ENCODE data around the gene ACTRT2. TPM values are rescaled to one million over a fixed set of nuclear protein-coding genes. Genes with fewer than 3 reads are reported as not detected.

ACTRT2 gene
- total and polyA plus RNA-seq, 12 donors, result not detected

DNA sequence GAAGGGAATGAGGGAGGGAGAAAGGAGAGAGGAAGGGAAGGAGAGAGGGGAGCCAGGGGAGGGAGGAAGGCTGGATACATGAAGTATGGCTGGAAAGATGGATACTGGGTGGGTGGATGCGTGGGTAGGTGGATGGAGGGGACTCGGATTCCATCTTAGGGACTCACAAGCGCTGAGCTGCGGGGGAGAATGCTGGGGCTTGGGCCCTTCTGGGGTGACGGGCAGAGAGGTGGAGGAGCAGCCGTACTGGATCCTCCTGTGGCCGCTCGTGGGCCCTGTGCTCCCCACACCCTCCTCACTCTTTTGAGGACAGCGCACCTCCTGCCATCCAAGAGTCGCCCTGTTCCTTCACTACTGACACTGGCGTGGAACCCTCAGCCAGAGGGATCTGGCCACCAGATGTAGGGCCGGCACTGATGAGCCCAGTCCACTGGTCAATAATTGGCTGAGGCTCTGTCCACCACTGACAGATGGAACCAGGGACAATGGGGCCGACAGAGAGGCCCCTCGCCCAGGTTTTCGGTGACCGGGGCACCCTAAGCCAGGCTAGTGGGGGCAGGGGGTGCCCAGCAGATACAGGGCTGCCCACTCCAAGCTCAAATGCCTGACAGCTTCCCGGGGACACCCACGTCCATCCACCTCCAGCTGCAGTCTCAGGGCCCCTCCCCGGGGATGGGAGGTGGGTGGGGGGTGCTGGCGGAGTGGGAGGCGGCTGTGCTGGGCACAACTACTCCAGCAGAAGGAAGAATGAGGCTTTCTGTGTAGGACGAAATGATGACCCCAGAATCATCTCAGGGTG is 4.4 kb upstream of the ACTRT2 start:
- H3K27ac ChIP-seq, result no peak overlapping the region
- no peak overlapping the region for H3K4me3 ChIP-seq
- peaks cover 16% of the 10 kb centered on the region for H3K27me3 ChIP-seq
- no peaks in the 10 kb centered on the region for H3K4me1 ChIP-seq (replicated peaks in 1 of 2)
- WGBS, 4 donors, result 69 to 83% (median 73%) methylated on average over 13 to 22 of the region's 22 CpGs
- H3K9me3 ChIP-seq (replicated peaks in 1 of 3), result no peaks in the 10 kb centered on the region
- TF ChIP-seq POLR2A (IDR thresholded peaks at IDR 0.05), result no peak
- no peak for TF ChIP-seq CTCF (IDR thresholded peaks at IDR 0.05)
- no peak for DNase-seq
- intact Hi-C loops (cut with DNase I), result loop anchor here in 1 of 2 donors (10.0 kb wide), 1 partner anchor 268 kb away; no protein-coding TSS in a partner anchor
- H3K36me3 ChIP-seq (replicated peaks in 1 of 2), result no peaks in the 10 kb centered on the region

DNA sequence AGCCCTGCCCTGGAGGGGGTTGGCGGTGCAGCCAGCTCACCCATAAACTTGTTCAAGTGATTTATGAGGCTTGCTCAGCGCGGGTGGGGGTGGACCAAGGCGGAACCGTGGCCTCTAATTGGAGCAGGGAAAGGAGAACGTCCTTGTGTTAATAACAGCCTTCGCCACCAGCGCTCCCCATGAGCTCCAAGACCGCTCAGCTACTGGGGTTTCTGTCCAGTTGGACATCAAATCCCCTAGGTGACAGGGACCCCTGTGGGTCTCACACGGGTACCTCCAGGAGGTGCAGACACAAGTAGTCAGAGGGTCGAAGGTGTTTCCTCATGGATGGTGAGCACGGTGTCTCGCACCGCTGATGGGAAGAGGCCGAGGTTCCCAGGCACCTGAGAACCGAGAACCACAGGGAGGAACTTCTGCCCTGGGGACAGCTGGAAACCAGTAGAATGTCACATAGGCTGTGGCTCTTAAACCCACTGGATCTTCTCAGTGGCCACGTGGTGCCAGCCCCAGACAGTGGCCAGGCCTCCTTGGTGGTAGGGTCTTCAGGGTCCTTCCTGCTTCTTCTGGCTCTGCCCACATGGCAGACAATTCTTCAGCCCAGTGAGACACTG is 3.7 kb upstream of the ACTRT2 start:
- no peak overlapping the region for H3K27ac ChIP-seq
- WGBS, 4 donors, result 69 to 70% (median 70%) methylated on average over 12 to 17 of the region's 17 CpGs
- H3K36me3 ChIP-seq (replicated peaks in 1 of 2), result no peaks in the 10 kb centered on the region
- intact Hi-C loops (cut with DNase I), result loop anchor here in 1 of 2 donors (10.0 kb wide), 1 partner anchor 267 kb away; no protein-coding TSS in a partner anchor
- DNase-seq, result no peak
- H3K27me3 ChIP-seq, result peaks cover 15% of the 10 kb centered on the region
- TF ChIP-seq CTCF (IDR thresholded peaks at IDR 0.05) (no peak), POLR2A (IDR thresholded peaks at IDR 0.05) (no peak)
- H3K4me1 ChIP-seq (replicated peaks in 1 of 2), result no peaks in the 10 kb centered on the region
- no peak overlapping the region for H3K4me3 ChIP-seq
- H3K9me3 ChIP-seq (replicated peaks in 1 of 3), result no peaks in the 10 kb centered on the region

DNA sequence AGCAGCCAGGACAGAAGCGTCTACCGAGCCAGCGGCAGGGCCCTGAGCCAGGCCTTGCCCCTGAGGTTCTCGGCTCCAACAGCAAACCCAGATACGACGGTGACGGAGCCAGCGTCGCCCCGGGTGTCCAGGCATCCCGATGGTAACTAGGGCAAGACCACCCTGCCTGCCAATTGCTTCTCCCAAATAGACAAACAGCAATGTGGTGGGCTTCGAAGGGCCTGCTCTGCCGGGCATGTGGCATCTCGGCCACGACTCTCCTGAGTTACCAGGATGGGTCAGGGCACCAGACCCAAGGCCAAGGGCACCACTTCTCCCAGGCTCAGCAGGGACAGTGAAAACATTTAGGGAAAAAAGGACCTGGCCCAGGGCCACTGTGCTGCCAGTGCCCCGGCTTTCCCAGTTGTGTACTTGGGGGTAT is 3.2 kb upstream of the ACTRT2 start:
- TF ChIP-seq CTCF (IDR thresholded peaks at IDR 0.05) (no peak), POLR2A (IDR thresholded peaks at IDR 0.05) (no peak)
- intact Hi-C loops (cut with DNase I), result loop anchor here in 1 of 2 donors (10.0 kb wide), 1 partner anchor 267 kb away; no protein-coding TSS in a partner anchor

GRCh38 chr1:3018576-3018975 is 2.7 kb upstream of the ACTRT2 start:
- 85 to 90% (median 88%) methylated on average over 15 to 16 of the region's 16 CpGs for WGBS, 4 donors
- H3K27me3 ChIP-seq, result peaks cover 9% of the 10 kb centered on the region
- no peak overlapping the region for H3K27ac ChIP-seq
- TF ChIP-seq CTCF (IDR thresholded peaks at IDR 0.05) (no peak), POLR2A (IDR thresholded peaks at IDR 0.05) (no peak)
- DNase-seq, result no peak
- no peaks in the 10 kb centered on the region for H3K9me3 ChIP-seq (replicated peaks in 1 of 3)
- H3K4me1 ChIP-seq (replicated peaks in 1 of 2), result no peaks in the 10 kb centered on the region
- no peaks in the 10 kb centered on the region for H3K36me3 ChIP-seq (replicated peaks in 1 of 2)
- intact Hi-C loops (cut with DNase I), result loop anchor here in 1 of 2 donors (10.0 kb wide), 1 partner anchor 266 kb away; no protein-coding TSS in a partner anchor
- no peak overlapping the region for H3K4me3 ChIP-seq

More for the DNA sequence above, 3.2 kb upstream of the ACTRT2 start:
- peaks cover 10% of the 10 kb centered on the region for H3K27me3 ChIP-seq
- H3K4me1 ChIP-seq (replicated peaks in 1 of 2), result no peaks in the 10 kb centered on the region
- no peak overlapping the region for H3K4me3 ChIP-seq
- no peaks in the 10 kb centered on the region for H3K36me3 ChIP-seq (replicated peaks in 1 of 2)
- DNase-seq, result no peak
- no peaks in the 10 kb centered on the region for H3K9me3 ChIP-seq (replicated peaks in 1 of 3)
- WGBS, 4 donors, result 83 to 96% (median 90%) methylated on average over 5 to 16 of the region's 16 CpGs
- no peak overlapping the region for H3K27ac ChIP-seq

Data from adrenal gland (tissue), 12 donors.